Measurements from ENCODE around the gene WRNIP1.

WRNIP1 gene

GRCh38 chr6:2831392-2831791 is 66.2 kb downstream of the WRNIP1 start:
- Histone ChIP-seq H4K20me1 (ENCODE audit: low read depth, low read length) (peaks cover 3% of the 10 kb centered on the region; the same call in 1 of the 2 replicates), H3K9me3 (ENCODE audit: insufficient read depth, low read length) (no peaks in the 10 kb centered on the region), H3K9me2 (replicated peaks; ENCODE audit: insufficient read depth, low read length) (no peaks in the 10 kb centered on the region), H3K4me2 (ENCODE audit: low read depth, low read length, poor library complexity, severe bottlenecking) (no peak overlapping the region), H3K9ac (ENCODE audit: low read length) (no peak overlapping the region), H3K27ac (ENCODE audit: low read depth, low read length) (no peak overlapping the region), H3F3A (ENCODE audit: insufficient read depth) (peaks cover 15% of the 10 kb centered on the region; the same call in 1 of the 2 replicates), H2AFZ (ENCODE audit: low read depth, low read length, severe bottlenecking) (no peak overlapping the region), H3K36me3 (ENCODE audit: low read length) (peaks cover 33% of the 10 kb centered on the region), H3K27me3 (ENCODE audit: low read length) (no peaks in the 10 kb centered on the region), H3K4me3 (ENCODE audit: insufficient read depth, low read length, poor library complexity, severe bottlenecking) (no peak overlapping the region), H3K79me2 (ENCODE audit: insufficient read depth, low read length) (no peaks in the 10 kb centered on the region)
- no peak for TF ChIP-seq EZH2phosphoT487 (conservative IDR thresholded peaks at IDR 0.05; ENCODE audit: low read length)
- TF ChIP-seq CTCF (IDR thresholded peaks at IDR 0.05; ENCODE audit: insufficient read depth, low read length, poor library complexity, severe bottlenecking) = no peak

- TF ChIP-seq CTCF (IDR thresholded peaks at IDR 0.05; ENCODE audit: insufficient read depth, low read length, poor library complexity, severe bottlenecking) (no peak), EZH2phosphoT487 (conservative IDR thresholded peaks at IDR 0.05; ENCODE audit: low read length) (no peak)
- Histone ChIP-seq H3K9me3 (ENCODE audit: insufficient read depth, low read length) (no peaks in the 10 kb centered on the region), H3F3A (ENCODE audit: insufficient read depth) (peaks cover 25% of the 10 kb centered on the region), H3K4me3 (ENCODE audit: insufficient read depth, low read length, poor library complexity, severe bottlenecking) (no peak overlapping the region), H3K79me2 (ENCODE audit: insufficient read depth, low read length) (no peaks in the 10 kb centered on the region), H3K27ac (ENCODE audit: low read depth, low read length) (no peak overlapping the region), H3K4me2 (ENCODE audit: low read depth, low read length, poor library complexity, severe bottlenecking) (no peak overlapping the region), H3K27me3 (ENCODE audit: low read length) (no peaks in the 10 kb centered on the region), H4K20me1 (ENCODE audit: low read depth, low read length) (peaks cover 3% of the 10 kb centered on the region; the same call in 1 of the 2 replicates), H3K36me3 (ENCODE audit: low read length) (peaks cover 51% of the 10 kb centered on the region), H3K9me2 (replicated peaks; ENCODE audit: insufficient read depth, low read length) (no peaks in the 10 kb centered on the region), H3K9ac (ENCODE audit: low read length) (no peak overlapping the region), H2AFZ (ENCODE audit: low read depth, low read length, severe bottlenecking) (no peak overlapping the region)
Observed at GRCh38 chr6:2834262-2834661, 69.1 kb downstream of the WRNIP1 start.
